Thyroid gland (tissue), 4 donors: ENCODE results near the gene PANK1.

Source experiments
- POLR2A ChIP-seq, 2 donors: fragments of 450-650 bp; IDR thresholded peaks; one replicate each; pipeline ENCODE4 v1.6.1; 2017; ENCODE audit warnings: antibody characterized with exemption in 2 of 2, mild to moderate bottlenecking in 2 of 2, moderate library complexity in 1 of 2
- TF ChIP-seq, protein P1 (sequence below), 6 experiments: fragments of 200-600 bp in 3 of 6; fragments of 450-650 bp in 3 of 6; sonication (generic) in 3 of 6; IDR thresholded peaks; one replicate each; pipeline ENCODE4 v1.5.1; 2016 to 2019; ENCODE audit warnings: antibody characterized with exemption in 6 of 6, mild to moderate bottlenecking in 2 of 6, inconsistent platforms in 1 of 6, moderate library complexity in 1 of 6

DNA sequence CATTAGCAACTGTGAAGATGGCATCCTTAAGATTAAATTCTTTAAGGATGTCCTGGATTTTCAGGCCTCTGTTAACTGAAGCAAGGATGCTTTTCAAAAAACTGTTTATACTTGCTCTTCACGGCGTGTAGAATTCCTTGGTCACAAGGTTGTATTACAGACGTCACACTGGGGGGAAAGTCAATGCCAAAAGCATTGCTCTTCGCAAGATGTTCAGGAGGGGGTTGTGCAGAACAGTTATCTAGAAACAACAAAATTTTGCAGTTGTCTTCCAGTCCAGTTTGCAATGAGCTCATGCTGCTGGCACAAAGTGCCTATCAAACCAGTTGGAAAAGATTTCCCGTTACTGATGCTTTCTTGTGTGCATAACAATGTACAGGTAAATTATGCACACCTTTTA is 48.1 kb upstream of the PANK1 start:
- TF ChIP-seq POLR2A (IDR thresholded peaks at IDR 0.05) = no peak
- TF ChIP-seq, protein P1, sequence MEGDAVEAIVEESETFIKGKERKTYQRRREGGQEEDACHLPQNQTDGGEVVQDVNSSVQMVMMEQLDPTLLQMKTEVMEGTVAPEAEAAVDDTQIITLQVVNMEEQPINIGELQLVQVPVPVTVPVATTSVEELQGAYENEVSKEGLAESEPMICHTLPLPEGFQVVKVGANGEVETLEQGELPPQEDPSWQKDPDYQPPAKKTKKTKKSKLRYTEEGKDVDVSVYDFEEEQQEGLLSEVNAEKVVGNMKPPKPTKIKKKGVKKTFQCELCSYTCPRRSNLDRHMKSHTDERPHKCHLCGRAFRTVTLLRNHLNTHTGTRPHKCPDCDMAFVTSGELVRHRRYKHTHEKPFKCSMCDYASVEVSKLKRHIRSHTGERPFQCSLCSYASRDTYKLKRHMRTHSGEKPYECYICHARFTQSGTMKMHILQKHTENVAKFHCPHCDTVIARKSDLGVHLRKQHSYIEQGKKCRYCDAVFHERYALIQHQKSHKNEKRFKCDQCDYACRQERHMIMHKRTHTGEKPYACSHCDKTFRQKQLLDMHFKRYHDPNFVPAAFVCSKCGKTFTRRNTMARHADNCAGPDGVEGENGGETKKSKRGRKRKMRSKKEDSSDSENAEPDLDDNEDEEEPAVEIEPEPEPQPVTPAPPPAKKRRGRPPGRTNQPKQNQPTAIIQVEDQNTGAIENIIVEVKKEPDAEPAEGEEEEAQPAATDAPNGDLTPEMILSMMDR (IDR thresholded peaks at IDR 0.05) = no peak
